Caco-2 (cell line): ENCODE data around the gene CPHXL. TPM values are rescaled to one million over a fixed set of nuclear protein-coding genes. Genes with fewer than 3 reads are reported as not detected.

ENCODE experiments used
- BruUV-seq: library from RNA; stranded (reverse); fragments of 400-500 nt; replicated peaks from 2 replicates; lab custom pipeline; 2021; lab: Mats Ljungman, UMichigan
- CTCF ChIA-PET: fragments of 300-600 bp; sonication (Branson Sonifier 250); formaldehyde crosslinking; loops from one replicate; lab custom pipeline; 2022; ENCODE audit warnings: antibody characterized with exemption; lab: Charles Lee
- POLR2A ChIA-PET: fragments of 300-600 bp; sonication (Branson Sonifier 250); formaldehyde crosslinking; loops from one replicate; lab custom pipeline; 2022; ENCODE audit warnings: antibody characterized with exemption; lab: Charles Lee
- DNase-seq, 2 experiments: peaks; one replicate each; pipeline versions ENCODE4 v3.0.0 to v3.0.0-alpha.2; 2020 to 2022
- H3K27me3 ChIP-seq: replicated peaks from 2 replicates; pipeline ENCODE4 v1.6.0; 2011; ENCODE audit warnings: low read length; ENCODE audit not compliant: control insufficient read depth, insufficient read depth
- H3K36me3 ChIP-seq: 2 replicates; pipeline ENCODE4 v1.5.1; 2011; ENCODE audit warnings: low read length; ENCODE audit not compliant: control insufficient read depth, insufficient read depth
- H3K4me1 ChIP-seq: fragments of 250-450 bp; sonication (Bioruptor Pico); 2 replicates; pipeline ENCODE4 v1.5.1; 2020; ENCODE audit warnings: mild to moderate bottlenecking
- H3K4me3 ChIP-seq: 2 replicates; pipeline ENCODE4 v1.5.1; 2011; ENCODE audit warnings: low read depth, mild to moderate bottlenecking, control low read depth, low read length
- H3K9me3 ChIP-seq: fragments of 250-450 bp; sonication (Bioruptor Pico); 2 replicates; pipeline ENCODE4 v1.5.1; 2020; ENCODE audit warnings: mild to moderate bottlenecking, moderate library complexity
- H3K27ac Mint-ChIP-seq: one replicate; pipeline ENCODE4 v1.8.0; 2022; ENCODE audit warnings: mixed read lengths; ENCODE audit not compliant: unreplicated experiment
- H3K27me3 Mint-ChIP-seq: one replicate; pipeline ENCODE4 v1.8.0; 2022; ENCODE audit warnings: mixed read lengths; ENCODE audit not compliant: insufficient read depth, unreplicated experiment
- H3K36me3 Mint-ChIP-seq: one replicate; pipeline ENCODE4 v1.8.0; 2022; ENCODE audit warnings: mild to moderate bottlenecking, mixed read lengths; ENCODE audit not compliant: insufficient read depth, unreplicated experiment
- H3K4me1 Mint-ChIP-seq: one replicate; pipeline ENCODE4 v1.8.0; 2022; ENCODE audit warnings: low read depth, mixed read lengths; ENCODE audit not compliant: unreplicated experiment
- H3K4me3 Mint-ChIP-seq: one replicate; pipeline ENCODE4 v1.8.0; 2022; ENCODE audit warnings: mild to moderate bottlenecking, moderate library complexity, mixed read lengths; ENCODE audit not compliant: unreplicated experiment
- H3K9me3 Mint-ChIP-seq: one replicate; pipeline ENCODE4 v1.8.0; 2022; ENCODE audit warnings: mixed read lengths; ENCODE audit not compliant: unreplicated experiment
- CTCF ChIP-seq, 2 experiments: fragments of 200-600 bp in 1 of 2; IDR thresholded peaks; 1 replicate in 1 of 2; 2 replicates in 1 of 2; pipeline versions ENCODE4 v1.5.1 to v1.8.0; 2011 to 2022; ENCODE audit warnings: antibody characterized with exemption in 1 of 2, control low read depth in 1 of 2, inconsistent platforms in 1 of 2, low read depth in 1 of 2, low read length in 1 of 2, mild to moderate bottlenecking in 1 of 2, moderate library complexity in 1 of 2; ENCODE audit not compliant: insufficient read depth in 1 of 2, severe bottlenecking in 1 of 2, unreplicated experiment in 1 of 2
- intact Hi-C: fragments of 100-400 bp; cut with micrococcal nuclease; formaldehyde crosslinking; loops from one replicate; pipeline ENCODE4 v1.10.0; 2022; ENCODE audit not compliant: unreplicated experiment
- total RNA-seq: library from RNA; stranded (reverse); gene quantifications from 2 replicates; pipeline ENCODE4 v1.2.3, GENCODE V29; 2022

The CPHXL gene
- total RNA-seq, 1 experiment from 2014 or later: not detected

DNA sequence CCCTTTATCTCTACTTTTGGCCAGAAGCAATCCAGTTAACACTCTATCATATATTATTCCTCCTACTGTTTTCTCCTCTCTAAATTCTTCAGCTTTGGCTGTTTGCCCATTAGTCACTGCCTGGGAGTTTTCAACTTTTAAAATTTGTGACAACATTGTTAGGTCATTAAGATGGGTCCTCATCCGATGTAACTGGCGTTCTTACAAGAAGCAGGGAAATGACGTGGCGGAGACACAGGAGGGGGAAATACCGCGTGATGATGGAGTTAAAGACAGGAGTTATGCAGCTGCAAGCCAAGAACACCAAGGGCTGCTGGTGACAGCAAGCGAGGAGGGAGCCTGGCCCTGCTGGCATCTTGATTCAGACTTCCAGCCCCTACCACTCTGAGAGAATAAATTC, 34.8 kb upstream of the CPHXL start:
- no peak for DNase-seq
- Histone ChIP-seq H3K4me3 (no peak overlapping the region), H3K27me3 (no peaks in the 10 kb centered on the region), H3K36me3 (no peaks in the 10 kb centered on the region), H3K4me1 (no peaks in the 10 kb centered on the region), H3K9me3 (no peaks in the 10 kb centered on the region)
- Mint-ChIP-seq H3K27me3 (peaks cover 8% of the 10 kb centered on the region), H3K9me3 (no peaks in the 10 kb centered on the region), H3K4me3 (no peak overlapping the region), H3K4me1 (no peaks in the 10 kb centered on the region), H3K27ac (no peak overlapping the region), H3K36me3 (no peaks in the 10 kb centered on the region)
- CTCF ChIA-PET: no interaction called here
- no peak for TF ChIP-seq CTCF (IDR thresholded peaks at IDR 0.05; ENCODE audit: insufficient read depth in 1 of 2, low read depth in 1 of 2, low read length in 1 of 2, severe bottlenecking in 1 of 2, unreplicated experiment in 1 of 2)
- intact Hi-C loops: loop anchor here (5.0 kb wide), 1 partner anchor 194 kb away; the partner anchor contains the start of gene GABARAPL2
- BruUV-seq: no TSS peak
- POLR2A ChIA-PET: no interaction called here

- ChIA-PET CTCF (interaction anchor here (0.6 kb wide), 1 partner anchor 223 kb away, joined by 3 read pairs; no protein-coding TSS in a partner anchor), POLR2A (no interaction called here)
- no peak overlapping the region for H3K27ac Mint-ChIP-seq
- Histone ChIP-seq H3K9me3 (no peaks in the 10 kb centered on the region), H3K4me1 (no peaks in the 10 kb centered on the region), H3K4me3 (no peak overlapping the region), H3K36me3 (no peaks in the 10 kb centered on the region), H3K27me3 (no peaks in the 10 kb centered on the region)
- H3K36me3 Mint-ChIP-seq: no peaks in the 10 kb centered on the region
- no peak overlapping the region for H3K4me3 Mint-ChIP-seq
- intact Hi-C loops: loop anchor here (5.0 kb wide), 1 partner anchor 193 kb away; the partner anchor contains the start of gene GABARAPL2
- no TSS peak for BruUV-seq
- no peak for DNase-seq
- no peak for TF ChIP-seq CTCF (IDR thresholded peaks at IDR 0.05; ENCODE audit: insufficient read depth in 1 of 2, low read depth in 1 of 2, low read length in 1 of 2, severe bottlenecking in 1 of 2, unreplicated experiment in 1 of 2)
- peaks cover 4% of the 10 kb centered on the region for H3K9me3 Mint-ChIP-seq
- H3K27me3 Mint-ChIP-seq: peaks cover 8% of the 10 kb centered on the region
- no peaks in the 10 kb centered on the region for H3K4me1 Mint-ChIP-seq
Observed at GRCh38 chr16:75760018-75760519, 33.8 kb upstream of the CPHXL start.

- peaks cover 11% of the 10 kb centered on the region for H3K9me3 Mint-ChIP-seq
- CTCF ChIA-PET: no interaction called here
- intact Hi-C loops: no loop called here
Observed at GRCh38 chr16:75758215-75758614, 31.9 kb upstream of the CPHXL start.

More at GRCh38 chr16:75758215-75758614, 31.9 kb upstream of the CPHXL start:
- TF ChIP-seq CTCF (IDR thresholded peaks at IDR 0.05; ENCODE audit: insufficient read depth in 1 of 2, low read depth in 1 of 2, low read length in 1 of 2, severe bottlenecking in 1 of 2, unreplicated experiment in 1 of 2): no peak
- no peak overlapping the region for H3K27ac Mint-ChIP-seq
- no TSS peak for BruUV-seq
- H3K9me3 ChIP-seq: no peaks in the 10 kb centered on the region
- DNase-seq: no peak
- no peak overlapping the region for H3K4me3 Mint-ChIP-seq
- no peak overlapping the region for H3K4me3 ChIP-seq
- POLR2A ChIA-PET: no interaction called here
- no peaks in the 10 kb centered on the region for H3K36me3 ChIP-seq
- H3K27me3 Mint-ChIP-seq: peaks cover 10% of the 10 kb centered on the region
- peaks cover 15% of the 10 kb centered on the region for H3K4me1 ChIP-seq
- H3K36me3 Mint-ChIP-seq: peaks cover 5% of the 10 kb centered on the region
- H3K4me1 Mint-ChIP-seq: peaks cover 8% of the 10 kb centered on the region
- no peaks in the 10 kb centered on the region for H3K27me3 ChIP-seq
